Smooth muscle cell (in vitro differentiated cells): ENCODE data around the gene SMC2. TPM values are rescaled to one million over a fixed set of nuclear protein-coding genes. Genes with fewer than 3 reads are reported as not detected.

Source experiments
- DNase-seq: peaks from one replicate; lab custom pipeline; 2025; ENCODE audit not compliant: unreplicated experiment; lab: John Stamatoyannopoulos, UW
- H2AFZ ChIP-seq: fragments of 200-600 bp; sonication (generic); 2 replicates; pipeline ENCODE4 v1.6.0; 2016; ENCODE audit warnings: antibody characterized with exemption, low read depth, mild to moderate bottlenecking
- H3F3A ChIP-seq: fragments of 200-600 bp; sonication (generic); 2 replicates; pipeline ENCODE4 v1.6.0; 2017; ENCODE audit warnings: antibody characterized with exemption, low read depth
- H3K27ac ChIP-seq: fragments of 200-600 bp; sonication (generic); 2 replicates; pipeline ENCODE4 v1.5.1; 2016; ENCODE audit warnings: low read depth, mild to moderate bottlenecking
- H3K27me3 ChIP-seq: fragments of 200-600 bp; sonication (generic); 2 replicates; pipeline ENCODE4 v1.6.1; 2016; ENCODE audit warnings: low read depth, mild to moderate bottlenecking
- H3K36me3 ChIP-seq: fragments of 200-600 bp; sonication (generic); 2 replicates; pipeline ENCODE4 v1.5.1; 2016; ENCODE audit warnings: low read depth
- H3K4me1 ChIP-seq: fragments of 200-600 bp; sonication (generic); 2 replicates; pipeline ENCODE4 v1.5.1; 2016; ENCODE audit warnings: low read depth
- H3K4me2 ChIP-seq: fragments of 200-600 bp; sonication (generic); 2 replicates; pipeline ENCODE4 v1.6.0; 2016; ENCODE audit warnings: mild to moderate bottlenecking
- H3K4me3 ChIP-seq: fragments of 200-600 bp; sonication (generic); 2 replicates; pipeline ENCODE4 v1.5.1; 2016; ENCODE audit warnings: mild to moderate bottlenecking
- H3K79me2 ChIP-seq: fragments of 200-600 bp; sonication (generic); 2 replicates; pipeline ENCODE4 v1.6.0; 2016; ENCODE audit warnings: low read depth, mild to moderate bottlenecking
- H3K9ac ChIP-seq: fragments of 200-600 bp; sonication (generic); 2 replicates; pipeline ENCODE4 v1.6.0; 2016; ENCODE audit warnings: low read depth
- H3K9me3 ChIP-seq: fragments of 200-600 bp; sonication (generic); replicated peaks from 2 replicates; pipeline ENCODE4 v1.5.1; 2016; ENCODE audit warnings: low read depth
- H4K20me1 ChIP-seq: fragments of 200-600 bp; sonication (generic); 2 replicates; pipeline ENCODE4 v1.6.0; 2016; ENCODE audit warnings: low read depth
- whole genome bisulfite sequencing: methylation state at CpG from one replicate; pipeline ENCODE4 v1.1.7; 2016; ENCODE audit warnings: low lambda C conversion rate; 5-methylcytosine and 5-hydroxymethylcytosine counted together
- polyA plus RNA-seq: library from polyadenylated mRNA; unstranded; fragments of >200 nt; fragmentation: Nextera tagmentation; extraction: Ambion mirVana; gene quantifications from 2 replicates; pipeline ENCODE4 v1.2.1, GENCODE V29; 2016
- total RNA-seq: library from RNA; depleted of rRNA; stranded (reverse); fragments of >200 nt; gene quantifications from 2 replicates; pipeline ENCODE4 v1.2.3, GENCODE V29; 2014
- TF ChIP-seq, protein P1 (sequence below): fragments of 200-600 bp; sonication (generic); IDR thresholded peaks from 2 replicates; pipeline ENCODE4 v1.5.1; 2017; ENCODE audit warnings: borderline replicate concordance, mild to moderate bottlenecking, antibody characterized with exemption; ENCODE audit not compliant: insufficient read depth, poor library complexity, severe bottlenecking

The SMC2 gene
- total and polyA plus RNA-seq, 2 experiments from 2014 or later: 13.9 to 17.6 TPM

- Histone ChIP-seq H3K79me2 (peaks cover 12% of the 10 kb centered on the region), H3K9me3 (no peaks in the 10 kb centered on the region), H3K4me2 (no peak overlapping the region), H2AFZ (no peak overlapping the region), H3K36me3 (no peaks in the 10 kb centered on the region), H3K27me3 (no peaks in the 10 kb centered on the region), H3K4me3 (no peak overlapping the region), H3F3A (no peaks in the 10 kb centered on the region), H3K9ac (no peak overlapping the region), H3K27ac (no peak overlapping the region), H4K20me1 (no peaks in the 10 kb centered on the region), H3K4me1 (peaks cover 15% of the 10 kb centered on the region)
- TF ChIP-seq, protein P1, sequence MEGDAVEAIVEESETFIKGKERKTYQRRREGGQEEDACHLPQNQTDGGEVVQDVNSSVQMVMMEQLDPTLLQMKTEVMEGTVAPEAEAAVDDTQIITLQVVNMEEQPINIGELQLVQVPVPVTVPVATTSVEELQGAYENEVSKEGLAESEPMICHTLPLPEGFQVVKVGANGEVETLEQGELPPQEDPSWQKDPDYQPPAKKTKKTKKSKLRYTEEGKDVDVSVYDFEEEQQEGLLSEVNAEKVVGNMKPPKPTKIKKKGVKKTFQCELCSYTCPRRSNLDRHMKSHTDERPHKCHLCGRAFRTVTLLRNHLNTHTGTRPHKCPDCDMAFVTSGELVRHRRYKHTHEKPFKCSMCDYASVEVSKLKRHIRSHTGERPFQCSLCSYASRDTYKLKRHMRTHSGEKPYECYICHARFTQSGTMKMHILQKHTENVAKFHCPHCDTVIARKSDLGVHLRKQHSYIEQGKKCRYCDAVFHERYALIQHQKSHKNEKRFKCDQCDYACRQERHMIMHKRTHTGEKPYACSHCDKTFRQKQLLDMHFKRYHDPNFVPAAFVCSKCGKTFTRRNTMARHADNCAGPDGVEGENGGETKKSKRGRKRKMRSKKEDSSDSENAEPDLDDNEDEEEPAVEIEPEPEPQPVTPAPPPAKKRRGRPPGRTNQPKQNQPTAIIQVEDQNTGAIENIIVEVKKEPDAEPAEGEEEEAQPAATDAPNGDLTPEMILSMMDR: no peak
- WGBS: 90% methylated on average over 8 of the region's 8 CpGs
- no peak for DNase-seq
These were observed 3.0 kb upstream of the SMC2 start for GRCh38 chr9:104091116-104091515.

GRCh38 chr9:104091708-104092107 is 2.4 kb upstream of the SMC2 start:
- Histone ChIP-seq H4K20me1 (no peaks in the 10 kb centered on the region), H3K4me1 (peaks cover 15% of the 10 kb centered on the region), H3F3A (no peaks in the 10 kb centered on the region), H3K4me2 (no peak overlapping the region), H3K27me3 (no peaks in the 10 kb centered on the region), H3K27ac (no peak overlapping the region), H3K4me3 (no peak overlapping the region), H3K9me3 (no peaks in the 10 kb centered on the region), H2AFZ (no peak overlapping the region), H3K9ac (no peak overlapping the region), H3K79me2 (peaks cover 18% of the 10 kb centered on the region), H3K36me3 (no peaks in the 10 kb centered on the region)
- DNase-seq: no peak
- TF ChIP-seq, protein P1: no peak
- WGBS: 83% methylated on average over 4 of the region's 4 CpGs

DNA sequence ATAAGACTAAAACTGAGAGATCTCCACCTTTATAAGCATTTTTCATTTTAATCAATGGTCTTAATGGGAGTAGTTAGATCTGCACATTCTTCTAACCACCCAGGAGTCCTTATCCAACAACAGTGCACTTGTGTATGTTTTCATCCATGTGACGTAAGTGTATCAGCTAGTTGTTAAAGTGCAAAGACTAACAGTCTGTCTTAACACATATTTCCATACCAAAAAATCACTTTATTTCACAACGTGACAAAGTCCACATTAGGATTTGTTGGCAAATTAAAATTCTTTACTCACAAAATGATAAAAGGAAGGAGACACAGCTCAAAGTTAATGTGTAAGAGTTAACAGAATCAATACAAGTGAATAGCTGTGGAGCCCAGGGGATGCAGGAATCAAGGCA is 1.9 kb upstream of the SMC2 start:
- no peaks in the 10 kb centered on the region for H3F3A ChIP-seq
- no peaks in the 10 kb centered on the region for H4K20me1 ChIP-seq
- H3K79me2 ChIP-seq: peaks cover 18% of the 10 kb centered on the region
- DNase-seq: no peak
- no peaks in the 10 kb centered on the region for H3K27me3 ChIP-seq
- no peak overlapping the region for H2AFZ ChIP-seq
- H3K9ac ChIP-seq: no peak overlapping the region
- H3K9me3 ChIP-seq: no peaks in the 10 kb centered on the region
- no peaks in the 10 kb centered on the region for H3K36me3 ChIP-seq
- H3K4me3 ChIP-seq: peak overlapping the region; percentile 93
- H3K4me2 ChIP-seq: peak overlapping the region; percentile 85
- TF ChIP-seq, protein P1: no peak
- no peak overlapping the region for H3K27ac ChIP-seq
- peaks cover 15% of the 10 kb centered on the region for H3K4me1 ChIP-seq
- 44% methylated on average over 2 of the region's 2 CpGs for WGBS

DNA sequence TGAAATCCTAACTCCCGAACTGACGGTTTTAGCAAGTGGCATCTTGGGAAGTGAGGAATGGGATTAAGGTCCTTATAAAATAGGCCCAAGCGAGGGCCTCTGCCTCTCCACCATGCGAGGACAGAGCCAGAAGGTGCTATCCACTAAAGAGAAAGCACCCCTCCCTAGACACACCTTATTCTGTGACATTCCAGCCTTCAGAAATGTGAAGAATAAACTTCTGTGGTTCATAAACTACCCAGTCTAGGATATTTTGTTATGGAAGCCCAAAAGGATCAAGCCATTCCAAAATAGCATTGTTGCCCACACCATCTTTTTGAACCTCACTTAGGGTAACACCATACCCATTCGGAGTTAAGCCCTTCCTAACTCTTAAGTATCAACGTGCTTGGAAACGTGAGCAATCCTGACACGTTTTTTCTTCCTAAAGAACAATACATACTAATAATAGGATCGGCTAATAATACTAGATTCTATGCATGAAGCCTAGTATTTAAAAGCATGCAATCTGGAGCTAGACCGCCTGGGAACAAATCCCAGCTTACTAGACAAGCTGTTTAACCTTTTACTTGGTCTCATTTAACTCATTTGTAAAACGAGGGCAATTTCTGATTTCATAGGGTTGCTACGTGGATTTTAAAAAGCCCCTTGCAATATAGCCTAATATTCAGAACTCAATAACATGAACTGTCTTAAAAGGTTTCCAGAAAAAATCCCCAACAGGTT is 1.1 kb upstream of the SMC2 start:
- H3K4me2 ChIP-seq: peak overlapping the region; percentile 85
- H3K27ac ChIP-seq: peak overlapping the region; percentile 91
- WGBS: 25% methylated on average over 12 of the region's 12 CpGs
- H3K36me3 ChIP-seq: no peaks in the 10 kb centered on the region
- peaks cover 18% of the 10 kb centered on the region for H3K79me2 ChIP-seq
- H3K4me1 ChIP-seq: peaks cover 15% of the 10 kb centered on the region
- H4K20me1 ChIP-seq: no peaks in the 10 kb centered on the region
- H3K27me3 ChIP-seq: no peaks in the 10 kb centered on the region
- H3K9me3 ChIP-seq: no peaks in the 10 kb centered on the region
- TF ChIP-seq, protein P1: no peak
- no peak for DNase-seq
- H3K9ac ChIP-seq: peak overlapping the region; percentile 93
- no peaks in the 10 kb centered on the region for H3F3A ChIP-seq
- peak overlapping the region; percentile 94 for H2AFZ ChIP-seq
- peak overlapping the region; percentile 93 for H3K4me3 ChIP-seq
